ENCODE measurements around the gene SLC9A4.

SLC9A4 gene

DNA sequence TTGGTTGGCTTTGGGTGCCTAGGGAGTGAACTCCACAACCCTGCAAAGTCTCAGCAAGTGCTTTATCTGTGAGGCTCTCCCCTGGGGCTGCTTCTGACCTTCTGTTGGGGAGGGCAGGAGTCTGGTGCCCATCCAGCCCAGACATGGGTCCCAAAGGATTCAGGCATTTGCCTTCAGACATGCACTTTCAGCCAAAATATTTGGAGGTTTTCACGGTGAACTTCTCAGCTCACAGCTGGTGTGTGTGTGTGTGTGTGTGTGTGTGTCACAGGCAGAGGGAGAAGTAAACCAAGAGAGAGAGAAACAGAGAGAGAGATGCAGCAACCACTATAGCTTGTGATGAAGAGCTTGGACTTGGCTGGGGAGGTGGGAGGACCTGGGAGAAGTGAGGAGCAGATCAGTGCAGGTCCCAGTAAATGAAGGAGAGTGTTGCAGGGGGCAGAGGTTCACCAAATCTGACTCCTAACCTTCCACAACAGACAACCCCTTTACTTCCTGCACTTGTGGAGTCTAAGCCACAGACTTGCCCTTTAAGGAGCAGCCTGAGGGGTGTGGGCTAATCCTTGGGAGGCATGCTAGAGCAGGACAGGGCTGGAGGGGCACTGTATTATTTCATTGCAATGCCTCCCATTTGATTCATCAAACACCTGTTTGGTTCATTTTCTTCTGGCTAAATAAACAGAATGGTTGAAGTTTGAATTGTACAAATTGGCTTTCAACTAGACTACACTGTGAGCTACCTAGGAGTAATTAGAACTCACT is 14.1 kb downstream of the SLC9A4 start:
- in situ Hi-C loops (cut with HindIII; ENCODE audit: low pct_ligation_motif_present, low pct_unique_long_range_greater_than_20kb, low sequenced_read_pairs), result no loop called here
- DNase-seq, result no peak

DNA sequence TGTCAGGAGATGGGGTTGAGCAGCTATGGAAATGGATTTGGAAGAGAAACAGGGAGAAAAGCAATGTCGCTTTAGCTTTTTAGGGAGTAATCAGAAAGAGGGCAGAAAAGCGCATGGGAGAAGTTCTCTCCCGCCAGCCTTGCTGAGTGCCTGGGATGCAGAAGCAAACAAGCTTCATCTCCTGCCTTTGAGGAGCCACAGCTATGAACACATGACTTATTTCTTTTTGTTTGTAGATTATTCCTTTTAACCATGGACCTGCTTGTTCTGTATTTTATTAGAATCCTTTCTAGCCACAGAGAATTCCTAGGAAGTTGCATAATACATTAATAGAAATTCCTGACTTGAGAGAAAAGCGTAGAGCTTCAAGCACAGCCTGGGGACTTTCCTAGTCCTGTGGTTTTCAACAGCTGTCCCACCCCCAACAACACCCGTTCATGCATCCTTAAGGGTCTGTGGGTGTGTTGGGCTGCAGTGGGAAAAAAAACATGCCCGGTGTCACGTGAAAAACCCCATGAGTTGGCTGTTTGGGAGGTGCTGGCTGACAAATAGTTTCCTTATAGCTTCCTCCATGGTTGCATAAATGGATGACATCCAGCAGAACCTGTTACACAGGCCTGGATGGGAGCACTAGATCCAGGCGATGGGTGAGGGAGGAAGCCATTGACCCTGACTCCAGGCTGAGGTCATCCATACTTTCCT is 14.9 kb downstream of the SLC9A4 start:
- no peak for DNase-seq

DNA sequence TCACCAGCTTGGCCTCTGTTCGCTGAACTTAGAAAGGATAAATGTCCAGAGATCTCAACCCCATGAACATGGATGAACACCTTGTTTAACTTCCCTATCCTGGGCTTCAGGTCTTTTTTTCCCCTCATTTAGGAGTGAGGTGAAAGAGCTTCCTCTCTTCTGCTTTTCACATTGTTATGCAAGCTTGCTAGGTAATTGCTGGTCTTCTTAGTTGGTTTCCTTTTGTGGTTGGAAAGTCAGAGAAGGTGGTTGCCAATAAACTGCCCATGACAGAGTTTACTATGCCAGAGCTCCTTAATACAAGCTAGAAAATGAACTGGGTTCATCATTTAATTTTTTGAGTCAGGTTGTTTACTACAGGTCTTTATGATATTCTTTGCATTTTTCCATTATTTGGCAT is 16.6 kb downstream of the SLC9A4 start:
- DNase-seq, result no peak
- in situ Hi-C loops (cut with HindIII; ENCODE audit: low pct_ligation_motif_present, low pct_unique_long_range_greater_than_20kb, low sequenced_read_pairs), result no loop called here

More for the DNA sequence above, 14.9 kb downstream of the SLC9A4 start:
- in situ Hi-C loops (cut with HindIII; ENCODE audit: low pct_ligation_motif_present, low pct_unique_long_range_greater_than_20kb, low sequenced_read_pairs), result no loop called here

DNA sequence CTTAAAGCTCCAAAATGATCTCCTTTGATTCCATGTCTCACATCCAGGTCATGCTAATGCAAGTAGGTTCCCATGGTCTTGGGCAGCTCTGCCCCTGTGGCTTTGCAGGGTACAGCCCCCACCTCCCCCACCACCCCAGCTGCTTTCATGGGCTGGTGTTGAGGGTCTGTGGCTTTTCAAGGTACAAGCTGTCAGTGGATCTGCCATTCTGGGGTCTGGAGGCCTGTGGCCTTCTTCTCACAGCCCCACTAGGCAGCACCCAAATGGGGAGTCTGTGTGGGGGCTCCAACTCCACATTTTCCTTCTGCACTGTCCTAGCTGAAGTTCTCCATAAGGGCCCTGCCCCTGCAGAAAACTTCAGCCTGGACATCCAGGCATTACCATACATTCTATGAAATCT is 19.0 kb downstream of the SLC9A4 start:
- no peak for DNase-seq
- in situ Hi-C loops (cut with HindIII; ENCODE audit: low pct_ligation_motif_present, low pct_unique_long_range_greater_than_20kb, low sequenced_read_pairs), result no loop called here

DNA sequence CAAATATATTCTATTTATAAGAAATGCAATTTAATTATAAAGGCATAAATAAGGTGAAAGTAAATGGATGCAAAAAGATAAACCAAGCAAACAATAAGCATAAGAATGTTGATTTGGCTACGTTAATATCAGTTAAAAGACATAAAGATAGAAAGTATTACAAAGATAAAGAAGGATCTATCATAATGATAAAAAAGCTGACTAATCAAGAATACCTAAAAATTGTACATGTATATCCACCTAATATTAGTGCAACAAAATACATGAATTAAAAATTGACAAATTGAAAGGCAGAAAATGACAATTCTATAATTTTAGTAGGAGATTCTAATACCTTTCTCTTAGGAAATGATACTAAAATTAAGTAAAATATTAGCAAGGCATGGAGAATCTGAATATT is 21.5 kb downstream of the SLC9A4 start:
- in situ Hi-C loops (cut with HindIII; ENCODE audit: low pct_ligation_motif_present, low pct_unique_long_range_greater_than_20kb, low sequenced_read_pairs), result no loop called here
- no peak for DNase-seq

DNA sequence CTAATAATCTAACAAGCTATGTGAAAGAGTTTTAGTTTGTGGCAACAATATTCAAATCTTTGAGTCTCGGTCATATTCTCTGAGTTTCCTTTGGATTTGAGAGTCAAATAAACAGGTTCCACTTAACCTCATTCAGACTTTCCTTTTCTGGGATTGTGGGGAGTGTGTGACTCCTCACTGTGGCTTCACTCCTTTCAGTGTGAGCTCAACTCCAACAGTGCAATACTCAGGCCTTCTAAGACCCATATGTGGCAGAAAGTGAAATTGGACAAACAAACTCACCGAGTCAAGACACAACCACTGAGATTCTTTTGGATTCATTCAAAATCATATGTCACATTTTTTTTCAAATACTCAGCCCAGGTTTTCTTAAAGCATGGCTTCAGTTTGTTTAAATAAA is 25.4 kb downstream of the SLC9A4 start:
- DNase-seq, result no peak
- in situ Hi-C loops (cut with HindIII; ENCODE audit: low pct_ligation_motif_present, low pct_unique_long_range_greater_than_20kb, low sequenced_read_pairs), result no loop called here

DNA sequence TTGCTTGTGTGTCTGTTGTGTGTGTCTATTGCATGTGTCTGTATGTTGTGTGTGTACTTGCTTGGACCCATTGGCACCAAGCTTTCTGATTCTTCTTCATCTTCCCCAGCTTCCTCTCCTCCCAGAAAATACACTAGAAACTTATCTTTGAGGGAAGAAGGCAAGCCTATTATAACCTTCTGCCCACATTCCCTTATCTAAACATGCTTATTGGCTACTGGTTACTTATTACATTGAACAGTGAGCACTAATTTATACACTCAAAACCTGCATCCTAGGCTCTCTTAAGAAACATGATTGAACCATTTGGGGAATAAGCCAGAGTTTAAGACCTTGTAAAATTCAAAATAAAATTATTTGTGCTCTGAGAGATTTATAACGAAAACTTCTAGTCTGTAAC is 26.5 kb downstream of the SLC9A4 start:
- DNase-seq, result no peak
- in situ Hi-C loops (cut with HindIII; ENCODE audit: low pct_ligation_motif_present, low pct_unique_long_range_greater_than_20kb, low sequenced_read_pairs), result no loop called here

DNA sequence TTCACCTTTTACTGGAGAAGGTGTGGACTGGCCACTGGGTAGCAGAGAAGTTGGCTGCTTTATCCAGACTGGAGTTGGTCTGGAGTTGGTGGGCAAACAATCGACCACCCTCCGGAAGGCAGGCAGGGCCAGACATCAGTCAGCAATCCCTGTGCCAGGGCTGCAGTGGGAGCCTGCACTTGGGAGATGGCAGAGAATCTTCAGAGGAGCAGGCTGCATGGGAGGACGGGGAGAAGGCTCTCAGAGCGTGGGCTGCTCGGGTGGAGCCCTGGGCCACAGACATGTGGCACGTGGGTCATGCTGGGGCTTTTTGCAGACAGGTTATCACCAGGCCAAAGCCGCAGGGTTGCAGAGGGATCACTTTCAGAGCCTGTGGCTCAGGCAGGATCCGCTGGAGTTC is 29.6 kb downstream of the SLC9A4 start:
- no peak for DNase-seq
- in situ Hi-C loops (cut with HindIII; ENCODE audit: low pct_ligation_motif_present, low pct_unique_long_range_greater_than_20kb, low sequenced_read_pairs), result no loop called here

DNA sequence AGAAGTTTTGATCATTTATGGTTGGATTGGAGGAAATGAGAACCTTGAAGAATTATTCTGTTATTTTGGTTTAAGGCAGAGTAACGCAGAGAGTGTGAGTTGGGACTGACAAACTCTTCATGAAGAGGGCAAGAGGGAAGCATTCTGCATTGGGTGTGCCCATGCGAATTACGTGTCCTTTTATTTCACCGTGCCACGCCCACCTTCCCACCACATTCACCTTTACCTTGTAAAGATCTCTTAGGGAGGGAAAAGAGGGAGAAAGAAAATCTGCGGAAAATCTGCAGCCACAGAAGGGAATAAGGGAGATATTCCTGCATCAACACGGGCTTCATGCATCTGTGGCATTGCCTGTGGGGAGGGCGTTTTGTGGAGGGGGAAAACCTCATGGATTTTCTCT is 31.8 kb downstream of the SLC9A4 start:
- in situ Hi-C loops (cut with HindIII; ENCODE audit: low pct_ligation_motif_present, low pct_unique_long_range_greater_than_20kb, low sequenced_read_pairs), result no loop called here
- DNase-seq, result no peak

DNA sequence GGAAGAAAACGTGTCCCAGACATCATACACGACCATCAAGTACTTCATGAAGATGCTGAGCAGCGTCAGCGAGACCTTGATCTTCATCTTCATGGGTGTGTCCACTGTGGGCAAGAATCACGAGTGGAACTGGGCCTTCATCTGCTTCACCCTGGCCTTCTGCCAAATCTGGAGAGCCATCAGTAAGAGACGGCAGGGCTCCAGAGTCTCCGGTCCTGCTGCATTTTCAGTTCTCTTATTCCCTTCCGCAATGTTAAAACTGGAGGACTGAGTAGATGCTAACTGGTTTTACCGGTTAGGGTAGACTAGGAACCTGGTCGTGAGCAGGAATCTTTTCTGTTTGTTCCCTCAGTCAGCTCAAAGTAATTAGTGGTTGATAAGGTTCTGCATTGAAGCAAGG is 32.3 kb downstream of the SLC9A4 start:
- in situ Hi-C loops (cut with HindIII; ENCODE audit: low pct_ligation_motif_present, low pct_unique_long_range_greater_than_20kb, low sequenced_read_pairs), result no loop called here
- no peak for DNase-seq

DNA sequence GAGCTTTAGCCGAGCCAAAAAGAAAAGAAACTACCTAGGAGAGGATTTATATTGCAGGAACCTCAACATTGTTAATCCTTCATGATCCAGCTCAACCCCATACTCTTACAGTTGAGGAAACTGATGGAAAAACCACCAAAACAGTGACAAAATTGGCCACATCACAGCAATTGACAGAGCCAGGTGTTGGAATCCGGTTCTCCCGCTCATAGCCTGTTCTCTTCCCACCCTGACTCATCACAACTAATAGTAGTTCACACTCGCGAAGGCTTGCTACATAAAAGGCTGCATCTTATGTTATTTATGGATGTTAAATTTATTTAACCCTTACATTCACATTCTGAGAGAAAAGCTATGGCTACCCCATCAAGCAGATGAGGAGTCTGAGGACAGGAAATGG is 33.7 kb downstream of the SLC9A4 start:
- DNase-seq, result no peak

DNA sequence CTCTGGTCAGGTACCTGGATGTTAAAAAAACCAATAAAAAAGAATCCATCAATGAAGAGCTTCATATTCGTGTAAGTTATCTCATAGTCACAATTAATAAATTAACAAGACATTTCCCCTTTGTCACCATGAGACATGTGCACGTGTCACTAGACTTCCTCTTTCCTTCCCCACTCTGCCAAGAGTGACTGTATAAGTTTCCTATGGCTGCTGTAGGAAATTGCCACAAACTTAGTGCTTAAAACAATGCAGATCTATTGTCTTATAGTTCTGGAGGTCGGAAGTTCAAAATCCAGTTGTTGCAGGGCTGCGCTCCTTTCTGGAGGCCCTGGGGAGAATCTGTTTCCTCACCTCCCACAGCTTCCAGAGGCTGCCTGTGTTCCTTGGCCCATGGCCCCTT is 35.8 kb downstream of the SLC9A4 start:
- DNase-seq, result no peak
- in situ Hi-C loops (cut with HindIII; ENCODE audit: low pct_ligation_motif_present, low pct_unique_long_range_greater_than_20kb, low sequenced_read_pairs), result no loop called here

More for the DNA sequence above, 33.7 kb downstream of the SLC9A4 start:
- in situ Hi-C loops (cut with HindIII; ENCODE audit: low pct_ligation_motif_present, low pct_unique_long_range_greater_than_20kb, low sequenced_read_pairs), result no loop called here

DNA sequence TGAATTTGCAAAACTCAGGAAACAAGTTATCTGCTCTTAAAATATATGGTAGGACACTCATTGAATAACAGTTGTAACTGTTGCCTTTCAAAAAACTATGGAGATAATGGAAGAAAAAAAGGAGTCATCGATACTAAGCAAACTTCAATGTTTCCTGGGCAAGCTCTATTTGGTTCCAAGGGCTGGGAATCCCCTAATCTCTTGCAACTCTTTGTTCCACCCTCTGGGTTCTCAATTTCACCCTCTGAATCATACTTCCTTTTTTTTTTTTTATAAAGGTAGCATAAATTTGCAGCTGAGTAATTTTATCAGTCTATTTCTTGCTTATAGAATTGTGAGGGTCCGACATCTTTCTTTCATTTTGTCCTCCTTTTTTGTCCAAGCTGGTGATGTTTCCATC is 36.7 kb downstream of the SLC9A4 start:
- in situ Hi-C loops (cut with HindIII; ENCODE audit: low pct_ligation_motif_present, low pct_unique_long_range_greater_than_20kb, low sequenced_read_pairs), result no loop called here
- no peak for DNase-seq

DNA sequence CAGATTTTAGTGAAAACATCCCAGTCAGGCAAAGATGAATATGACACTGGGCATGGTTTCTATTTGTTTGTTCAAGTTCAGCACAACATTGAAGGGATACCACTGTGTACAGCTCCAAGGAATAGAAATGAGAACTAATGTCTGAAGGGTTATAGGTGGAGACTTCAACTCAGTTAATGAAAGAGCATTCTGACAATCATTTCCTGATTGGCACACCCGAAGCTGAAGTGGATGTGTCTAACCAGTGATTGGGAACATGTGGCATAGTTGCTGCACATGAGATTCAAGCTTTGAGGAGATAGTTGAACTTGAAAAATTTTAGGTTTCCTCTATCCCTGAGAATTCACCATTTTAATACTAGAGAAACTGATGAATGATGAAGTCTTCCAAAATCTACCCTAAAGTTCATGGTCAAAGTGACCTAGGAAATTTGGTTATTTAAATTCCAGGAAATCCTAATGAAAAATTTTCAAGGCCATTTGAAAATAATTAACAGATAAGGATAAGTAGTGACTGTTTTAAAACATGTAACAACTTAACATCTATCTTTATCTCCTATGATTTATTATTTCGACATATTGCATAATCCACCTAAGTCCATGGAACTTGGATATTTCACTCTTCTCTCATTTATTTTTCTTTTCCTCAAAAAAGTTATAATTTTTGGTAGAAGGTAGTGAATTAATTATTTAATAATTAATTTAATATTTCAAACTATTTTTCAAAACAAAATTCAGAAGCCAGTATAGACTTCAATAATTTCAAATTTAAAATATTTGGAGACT is 38.0 kb downstream of the SLC9A4 start:
- in situ Hi-C loops (cut with HindIII; ENCODE audit: low pct_ligation_motif_present, low pct_unique_long_range_greater_than_20kb, low sequenced_read_pairs), result no loop called here
- no peak for DNase-seq

DNA sequence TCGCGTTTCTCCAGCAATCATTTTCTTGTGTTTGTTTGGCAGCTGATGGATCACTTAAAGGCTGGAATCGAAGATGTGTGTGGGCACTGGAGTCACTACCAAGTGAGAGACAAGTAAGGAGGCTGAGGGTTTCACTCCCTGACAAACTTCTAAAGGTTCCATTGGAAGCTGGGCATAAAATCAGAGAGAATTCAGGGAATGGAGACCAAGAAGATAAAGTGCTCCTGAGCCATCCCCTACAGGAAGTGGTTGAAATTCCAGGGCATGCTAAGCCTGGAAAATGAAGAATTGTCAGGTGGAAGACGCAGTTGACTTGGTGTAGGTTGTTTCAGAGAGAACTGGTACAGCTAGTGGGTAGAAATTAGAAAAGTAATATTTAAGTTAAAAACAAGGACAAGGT is 39.1 kb downstream of the SLC9A4 start:
- DNase-seq, result no peak
- in situ Hi-C loops (cut with HindIII; ENCODE audit: low pct_ligation_motif_present, low pct_unique_long_range_greater_than_20kb, low sequenced_read_pairs), result no loop called here

DNA sequence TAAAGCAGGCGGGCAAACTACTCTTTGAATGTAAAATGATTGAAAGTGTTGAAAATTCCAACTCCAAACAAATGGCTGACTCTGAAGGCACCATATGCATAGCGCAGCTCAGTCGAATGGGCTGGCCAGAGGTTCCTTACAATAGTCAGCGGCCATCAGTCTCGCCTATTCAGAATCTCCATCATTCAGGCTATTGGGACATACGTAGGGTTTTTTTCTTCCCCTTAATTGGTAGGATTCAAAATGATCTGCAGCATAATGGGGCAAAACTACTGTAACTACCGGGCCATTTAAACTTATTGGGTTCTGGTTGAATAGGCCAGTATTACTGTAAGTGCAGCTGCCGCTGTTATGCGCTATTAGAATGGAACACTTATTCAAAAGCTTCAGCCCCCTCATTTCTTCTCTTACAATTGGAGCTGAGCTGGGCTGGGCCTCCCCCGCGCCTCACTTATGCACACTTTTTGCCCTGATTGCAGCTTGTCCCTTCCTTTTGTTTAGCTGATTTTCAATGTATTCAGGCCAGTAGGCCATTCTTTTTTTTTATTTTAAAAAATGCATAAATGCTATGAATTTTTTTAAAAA is 40.4 kb downstream of the SLC9A4 start:
- in situ Hi-C loops (cut with HindIII; ENCODE audit: low pct_ligation_motif_present, low pct_unique_long_range_greater_than_20kb, low sequenced_read_pairs), result no loop called here
- no peak for DNase-seq

DNA sequence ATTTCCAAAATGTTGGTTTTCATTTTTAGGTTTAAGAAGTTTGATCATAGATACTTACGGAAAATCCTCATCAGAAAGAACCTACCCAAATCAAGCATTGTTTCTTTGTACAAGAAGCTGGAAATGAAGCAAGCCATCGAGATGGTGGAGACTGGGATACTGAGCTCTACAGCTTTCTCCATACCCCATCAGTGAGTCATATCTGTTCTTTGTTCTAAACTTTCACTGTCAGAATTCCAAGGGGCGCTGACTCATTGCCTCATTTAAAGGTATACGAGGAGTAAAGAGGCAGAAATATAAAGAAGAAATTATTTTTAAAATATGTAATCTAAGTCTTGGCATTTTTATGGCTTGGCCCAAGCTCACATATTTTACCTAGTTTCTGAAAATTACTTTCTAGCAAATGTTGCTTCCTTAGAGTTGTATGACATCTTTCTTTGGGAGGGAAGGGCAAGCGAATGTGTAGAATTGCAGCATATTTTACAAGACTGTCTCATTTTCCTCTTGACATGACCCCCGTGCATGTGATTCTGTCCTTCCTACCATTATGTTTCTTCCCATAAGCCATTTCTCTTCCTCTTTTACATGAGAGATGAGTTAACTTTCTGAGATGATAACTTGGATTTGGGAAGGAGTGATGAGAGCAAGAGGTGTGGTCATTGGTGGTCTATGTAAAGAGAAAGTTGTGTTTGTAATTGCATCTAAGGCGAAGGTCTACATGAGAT is 41.2 kb downstream of the SLC9A4 start:
- in situ Hi-C loops (cut with HindIII; ENCODE audit: low pct_ligation_motif_present, low pct_unique_long_range_greater_than_20kb, low sequenced_read_pairs), result no loop called here
- peak; percentile 90 for DNase-seq

DNA sequence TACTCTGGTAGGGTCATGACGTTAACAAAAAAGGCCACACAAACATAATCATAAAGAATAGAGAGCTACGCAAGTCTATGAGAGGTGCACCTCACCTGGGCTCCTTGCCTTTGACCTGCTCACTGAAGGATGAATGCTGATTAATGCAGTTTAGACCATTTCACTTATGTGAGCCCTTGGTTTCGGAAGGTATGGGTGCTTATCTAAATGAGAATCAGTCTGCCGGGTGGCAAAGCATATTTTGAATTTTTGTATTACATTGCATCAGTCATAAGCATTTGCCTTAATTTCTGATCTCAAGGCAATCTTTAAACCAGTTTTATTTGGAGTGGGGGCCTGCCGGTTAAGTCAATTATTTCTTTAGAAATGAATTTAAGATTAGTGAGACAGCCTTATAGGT is 42.8 kb downstream of the SLC9A4 start:
- in situ Hi-C loops (cut with HindIII; ENCODE audit: low pct_ligation_motif_present, low pct_unique_long_range_greater_than_20kb, low sequenced_read_pairs), result no loop called here
- no peak for DNase-seq

DNA sequence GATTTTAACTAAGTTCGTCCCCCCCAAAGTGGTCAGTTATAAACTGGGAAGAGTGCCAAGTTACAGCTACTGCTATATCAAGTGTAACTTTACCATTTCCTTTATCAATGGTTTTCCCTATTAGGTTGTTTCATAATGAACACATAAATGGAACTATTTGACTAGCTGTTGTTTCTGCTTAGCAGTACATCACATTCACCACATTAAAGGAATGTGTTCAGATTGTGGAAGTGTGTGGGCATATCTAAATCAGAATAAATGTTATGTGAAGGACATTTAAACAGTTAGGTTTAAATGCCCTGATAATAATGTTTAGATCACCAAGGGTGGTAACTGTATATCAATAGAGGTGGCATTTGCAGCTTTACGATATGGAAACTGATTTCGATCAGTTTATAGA is 45.1 kb downstream of the SLC9A4 start:
- in situ Hi-C loops (cut with HindIII; ENCODE audit: low pct_ligation_motif_present, low pct_unique_long_range_greater_than_20kb, low sequenced_read_pairs), result no loop called here
- DNase-seq, result no peak

Measured in ACHN (cell line).